WERI-Rb-1 (cell line): Measurements from ENCODE around the gene STRBP.

Experiments used
- DNase-seq: peaks from one replicate; pipeline ENCODE4 v3.0.0-alpha.2; 2020
- H3K27ac ChIP-seq: fragments of 250-450 bp; sonication (Bioruptor Pico); 2 replicates; pipeline ENCODE4 v1.5.1; 2020; ENCODE audit warnings: mild to moderate bottlenecking, moderate library complexity
- H3K27me3 ChIP-seq: fragments of 250-450 bp; sonication (Bioruptor Pico); 2 replicates; pipeline ENCODE4 v1.5.1; 2021; ENCODE audit warnings: mild to moderate bottlenecking, low read depth, moderate library complexity; ENCODE audit not compliant: insufficient read depth, severe bottlenecking
- H3K36me3 ChIP-seq: fragments of 250-450 bp; sonication (Bioruptor Pico); 2 replicates; pipeline ENCODE4 v1.5.1; 2020; ENCODE audit warnings: mild to moderate bottlenecking, moderate library complexity
- H3K4me3 ChIP-seq: 2 replicates; pipeline ENCODE4 v1.5.1; 2011; ENCODE audit warnings: low read depth, mild to moderate bottlenecking, control low read depth, low read length
- H3K9me3 ChIP-seq: fragments of 250-450 bp; sonication (Bioruptor Pico); 2 replicates; pipeline ENCODE4 v1.5.1; 2021; ENCODE audit warnings: mild to moderate bottlenecking, moderate library complexity; ENCODE audit not compliant: severe bottlenecking
- CTCF ChIP-seq: IDR thresholded peaks from 2 replicates; pipeline ENCODE4 v1.5.1; 2011; ENCODE audit warnings: low read depth, mild to moderate bottlenecking, control low read depth, inconsistent platforms, low read length

Gene STRBP

GRCh38 chr9:123311250-123311752, 42.9 kb upstream of the STRBP start:
- Histone ChIP-seq H3K36me3 (no peaks in the 10 kb centered on the region), H3K9me3 (no peaks in the 10 kb centered on the region), H3K4me3 (no peak overlapping the region), H3K27ac (no peak overlapping the region), H3K27me3 (no peaks in the 10 kb centered on the region)
- no peak for TF ChIP-seq CTCF
- DNase-seq = no peak

GRCh38 chr9:123310551-123311249, 42.3 kb upstream of the STRBP start:
- Histone ChIP-seq H3K4me3 (no peak overlapping the region), H3K36me3 (no peaks in the 10 kb centered on the region), H3K27me3 (no peaks in the 10 kb centered on the region), H3K9me3 (no peaks in the 10 kb centered on the region), H3K27ac (no peak overlapping the region)
- TF ChIP-seq CTCF = no peak
- DNase-seq = no peak

GRCh38 chr9:123309611-123310010, 41.2 kb upstream of the STRBP start:
- no peaks in the 10 kb centered on the region for H3K36me3 ChIP-seq
- no peak for TF ChIP-seq CTCF
- H3K9me3 ChIP-seq = no peaks in the 10 kb centered on the region
- H3K4me3 ChIP-seq = no peak overlapping the region
- no peak overlapping the region for H3K27ac ChIP-seq
- no peak for DNase-seq
- H3K27me3 ChIP-seq = no peaks in the 10 kb centered on the region

- TF ChIP-seq CTCF = no peak
- no peaks in the 10 kb centered on the region for H3K9me3 ChIP-seq
These were observed 37.5 kb upstream of the STRBP start for GRCh38 chr9:123305879-123306278.

GRCh38 chr9:123304340-123304691, 35.9 kb upstream of the STRBP start:
- H3K27ac ChIP-seq = no peak overlapping the region
- no peak for TF ChIP-seq CTCF
- DNase-seq = no peak
- H3K9me3 ChIP-seq = no peaks in the 10 kb centered on the region
- no peaks in the 10 kb centered on the region for H3K27me3 ChIP-seq
- H3K36me3 ChIP-seq = no peaks in the 10 kb centered on the region
- H3K4me3 ChIP-seq = no peak overlapping the region

More at GRCh38 chr9:123305879-123306278, 37.5 kb upstream of the STRBP start:
- H3K36me3 ChIP-seq = no peaks in the 10 kb centered on the region
- no peak overlapping the region for H3K4me3 ChIP-seq
- H3K27ac ChIP-seq = no peak overlapping the region
- DNase-seq = no peak
- no peaks in the 10 kb centered on the region for H3K27me3 ChIP-seq
